Colonic mucosa (tissue), 4 donors: ENCODE measurements around the gene HIVEP3. TPM values are rescaled to one million over a fixed set of nuclear protein-coding genes. Genes with fewer than 3 reads are reported as not detected.

ENCODE experiments used
- DNase-seq: peaks from one replicate; pipeline ENCODE4 v3.0.0-alpha.2; 2020
- H3K27ac ChIP-seq: fragments of 200-600 bp; one replicate; pipeline ENCODE4 v1.8.0; 2021
- H3K27me3 ChIP-seq: fragments of 200-600 bp; one replicate; pipeline ENCODE4 v1.8.0; 2021
- H3K36me3 ChIP-seq: fragments of 200-600 bp; one replicate; pipeline ENCODE4 v1.8.0; 2021
- H3K4me1 ChIP-seq: fragments of 200-600 bp; one replicate; pipeline ENCODE4 v1.8.0; 2021; ENCODE audit warnings: mild to moderate bottlenecking
- H3K4me3 ChIP-seq: fragments of 200-600 bp; one replicate; pipeline ENCODE4 v1.8.0; 2021
- H3K9ac ChIP-seq, 2 donors: one replicate each; pipeline ENCODE4 v1.7.0; 2013; ENCODE audit warnings: control low read depth in 2 of 2, low read depth in 2 of 2, low read length in 2 of 2
- H3K9me3 ChIP-seq: fragments of 200-600 bp; one replicate; pipeline ENCODE4 v1.8.0; 2021
- intact Hi-C: fragments of 100-400 bp; cut with DNase I; formaldehyde crosslinking; loops from one replicate; pipeline ENCODE4 v1.14.1; 2022
- total RNA-seq, 2 donors: library from RNA; stranded (reverse); fragmentation: NEBNext Ultra II Directional in 1 of 2; extraction: Animal tissue kit (Norgen Biotek cat#: 25700) in 1 of 2; gene quantifications; one replicate each; pipeline ENCODE4 v1.2.1, GENCODE V29; 2021
- TF ChIP-seq, protein P1 (sequence below): fragments of 200-600 bp; IDR thresholded peaks from one replicate; pipeline ENCODE4 v1.8.0; 2022; ENCODE audit warnings: antibody characterized with exemption, mild to moderate bottlenecking
- donor health status: healthy.
- donor health status: DM: no; HTN: no; CAD: no.
- donor health status: DM: no; HTN: no; CAD: no.

Gene HIVEP3
- total RNA-seq, 2 donors from 2014 or later, result 1.9 to 3.3 TPM

DNA sequence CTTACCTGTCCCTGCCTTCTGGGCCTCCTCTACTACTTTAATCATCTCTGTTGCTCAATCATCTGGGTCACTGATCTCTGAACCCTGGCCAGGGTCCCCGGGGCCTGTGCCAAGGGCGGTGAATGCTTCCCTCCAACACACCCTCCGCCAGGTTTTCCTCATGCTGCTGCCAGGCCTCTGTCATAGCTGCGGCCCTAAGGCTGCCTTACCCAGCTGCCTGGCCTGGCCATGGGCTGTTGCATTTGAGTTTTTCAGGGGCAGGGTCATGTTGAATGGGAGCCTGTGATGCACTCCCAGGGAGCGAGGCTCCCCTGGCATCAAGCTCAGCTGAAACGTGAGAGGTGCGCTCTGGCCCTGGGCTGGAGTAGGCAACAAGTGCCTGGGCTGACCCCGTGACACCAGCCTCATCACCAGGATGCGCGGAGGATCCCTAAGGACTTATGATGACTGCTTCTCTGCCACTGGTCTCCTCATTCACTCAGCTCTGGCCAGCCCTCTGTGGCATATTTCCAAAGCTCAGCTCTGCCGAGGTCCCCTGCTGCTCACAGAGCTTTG is 441.8 kb downstream of the HIVEP3 start:
- TF ChIP-seq, protein P1, sequence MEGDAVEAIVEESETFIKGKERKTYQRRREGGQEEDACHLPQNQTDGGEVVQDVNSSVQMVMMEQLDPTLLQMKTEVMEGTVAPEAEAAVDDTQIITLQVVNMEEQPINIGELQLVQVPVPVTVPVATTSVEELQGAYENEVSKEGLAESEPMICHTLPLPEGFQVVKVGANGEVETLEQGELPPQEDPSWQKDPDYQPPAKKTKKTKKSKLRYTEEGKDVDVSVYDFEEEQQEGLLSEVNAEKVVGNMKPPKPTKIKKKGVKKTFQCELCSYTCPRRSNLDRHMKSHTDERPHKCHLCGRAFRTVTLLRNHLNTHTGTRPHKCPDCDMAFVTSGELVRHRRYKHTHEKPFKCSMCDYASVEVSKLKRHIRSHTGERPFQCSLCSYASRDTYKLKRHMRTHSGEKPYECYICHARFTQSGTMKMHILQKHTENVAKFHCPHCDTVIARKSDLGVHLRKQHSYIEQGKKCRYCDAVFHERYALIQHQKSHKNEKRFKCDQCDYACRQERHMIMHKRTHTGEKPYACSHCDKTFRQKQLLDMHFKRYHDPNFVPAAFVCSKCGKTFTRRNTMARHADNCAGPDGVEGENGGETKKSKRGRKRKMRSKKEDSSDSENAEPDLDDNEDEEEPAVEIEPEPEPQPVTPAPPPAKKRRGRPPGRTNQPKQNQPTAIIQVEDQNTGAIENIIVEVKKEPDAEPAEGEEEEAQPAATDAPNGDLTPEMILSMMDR, result no peak
- no peak overlapping the region for H3K27ac ChIP-seq

DNA sequence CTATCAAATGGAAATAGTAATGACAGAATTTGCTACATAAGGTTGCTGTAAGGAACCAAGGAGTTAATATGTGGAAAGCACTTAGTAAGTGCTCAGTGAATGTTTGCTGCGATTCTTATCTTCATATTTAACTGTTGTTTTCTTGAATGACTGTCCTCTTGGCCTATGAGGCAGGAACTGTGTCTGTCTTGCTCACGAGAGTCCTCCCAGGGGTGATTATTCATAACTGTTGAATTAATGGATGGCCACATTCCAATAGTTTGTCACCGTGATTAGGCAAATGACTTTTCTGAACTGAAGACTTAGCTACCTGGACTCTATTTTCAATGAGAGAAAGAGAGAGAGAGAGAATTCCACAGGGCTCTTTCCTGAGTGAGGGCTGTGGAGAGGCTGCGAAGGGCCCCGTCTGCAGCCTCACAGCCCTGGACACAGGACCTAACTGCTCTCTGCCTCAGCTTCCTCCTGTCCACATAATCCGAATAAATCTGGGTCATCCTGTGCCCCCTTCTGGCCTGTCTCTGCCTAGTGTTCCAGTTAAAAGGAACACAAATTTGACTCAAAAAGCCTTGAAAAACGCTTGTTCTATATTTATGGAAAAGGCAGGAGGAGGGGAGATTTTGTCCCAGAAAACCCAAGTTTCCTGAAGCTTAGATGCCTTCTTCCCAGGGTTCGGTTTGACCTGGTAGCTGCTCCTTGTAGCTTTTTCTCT is 442.7 kb downstream of the HIVEP3 start:
- DNase-seq, result no peak
- H3K4me1 ChIP-seq, result peaks cover 4% of the 10 kb centered on the region
- H3K9ac ChIP-seq, result no peak overlapping the region
- intact Hi-C loops, result no loop called here
- H3K4me3 ChIP-seq, result no peak overlapping the region
- H3K9me3 ChIP-seq, result no peaks in the 10 kb centered on the region
- TF ChIP-seq, protein P1, result no peak
- no peak overlapping the region for H3K27ac ChIP-seq
- no peaks in the 10 kb centered on the region for H3K36me3 ChIP-seq
- no peaks in the 10 kb centered on the region for H3K27me3 ChIP-seq

More for the DNA sequence above, 441.8 kb downstream of the HIVEP3 start:
- peak; percentile 91 for DNase-seq
- Histone ChIP-seq H3K4me3 (no peak overlapping the region), H3K27me3 (no peaks in the 10 kb centered on the region), H3K4me1 (peaks cover 4% of the 10 kb centered on the region), H3K36me3 (no peaks in the 10 kb centered on the region), H3K9me3 (no peaks in the 10 kb centered on the region), H3K9ac (peak overlapping the region in 1 of 2 donors; percentile 72)
- intact Hi-C loops, result no loop called here

DNA sequence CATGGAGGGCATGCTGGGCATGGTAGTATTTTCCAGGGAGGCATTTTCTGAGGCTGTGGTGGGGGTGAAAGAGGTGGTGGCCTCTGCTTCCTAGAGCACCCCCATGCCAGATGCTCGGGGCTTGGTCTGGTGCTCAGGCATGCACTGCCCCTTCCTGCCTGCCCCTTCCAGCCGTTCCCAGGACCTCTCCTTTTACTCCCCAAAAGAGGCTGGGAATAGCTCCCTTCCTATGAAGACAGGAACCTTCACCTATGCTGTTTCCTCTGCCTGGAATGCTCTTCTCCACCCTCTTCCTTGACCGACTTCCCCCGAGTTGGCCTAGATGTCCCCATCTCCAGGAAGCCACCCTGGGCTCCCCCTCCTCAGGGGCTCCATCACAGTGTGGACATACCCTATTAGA is 443.4 kb downstream of the HIVEP3 start:
- TF ChIP-seq, protein P1, result no peak
- Histone ChIP-seq H3K4me3 (no peak overlapping the region), H3K9ac (no peak overlapping the region), H3K27me3 (no peaks in the 10 kb centered on the region), H3K9me3 (no peaks in the 10 kb centered on the region), H3K4me1 (peaks cover 4% of the 10 kb centered on the region), H3K36me3 (no peaks in the 10 kb centered on the region), H3K27ac (no peak overlapping the region)
- intact Hi-C loops, result no loop called here
- no peak for DNase-seq

DNA sequence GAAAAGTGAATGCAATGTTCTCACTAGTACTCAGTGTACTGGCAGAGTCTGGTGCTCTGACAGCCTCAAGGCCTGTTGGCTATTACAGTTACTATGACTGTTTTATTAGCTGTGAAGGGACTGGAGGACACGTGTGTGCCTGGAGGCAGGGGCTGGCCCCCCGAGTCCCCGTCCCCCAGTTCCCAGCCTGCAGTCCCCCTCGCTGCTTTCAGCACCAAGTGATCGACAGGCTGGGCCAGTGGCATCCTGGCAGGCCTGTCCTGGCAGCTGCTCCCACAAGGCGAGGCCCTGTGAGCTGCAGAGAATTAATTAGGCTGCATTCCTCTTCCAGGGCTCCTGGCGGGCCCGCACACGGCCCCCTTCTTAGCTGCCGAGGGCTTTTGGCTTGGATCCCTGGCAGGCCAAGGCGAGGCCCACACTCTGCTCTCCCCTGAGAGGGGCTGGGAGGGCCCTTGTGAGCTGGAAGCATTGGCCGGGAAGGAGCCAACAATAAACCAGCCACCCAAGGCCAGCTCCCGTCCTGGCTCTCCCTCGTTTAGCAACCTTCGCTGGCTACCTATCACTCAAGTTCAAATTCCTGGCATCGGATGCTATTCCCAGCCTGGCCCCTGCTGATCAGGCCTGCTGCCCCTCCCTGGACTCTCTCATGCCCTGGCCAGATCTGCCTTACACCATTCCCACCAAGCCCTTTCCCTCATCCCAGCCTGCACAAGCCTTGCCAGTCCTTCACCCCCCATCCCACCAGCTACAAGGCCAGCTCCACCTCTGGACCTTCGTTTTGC is 444.0 kb downstream of the HIVEP3 start:
- DNase-seq, result no peak
- H3K27ac ChIP-seq, result no peak overlapping the region
- no peaks in the 10 kb centered on the region for H3K27me3 ChIP-seq
- H3K9me3 ChIP-seq, result no peaks in the 10 kb centered on the region
- TF ChIP-seq, protein P1, result no peak
- no peaks in the 10 kb centered on the region for H3K36me3 ChIP-seq
- H3K9ac ChIP-seq, result no peak overlapping the region
- intact Hi-C loops, result no loop called here
- H3K4me3 ChIP-seq, result no peak overlapping the region
- peaks cover 4% of the 10 kb centered on the region for H3K4me1 ChIP-seq

DNA sequence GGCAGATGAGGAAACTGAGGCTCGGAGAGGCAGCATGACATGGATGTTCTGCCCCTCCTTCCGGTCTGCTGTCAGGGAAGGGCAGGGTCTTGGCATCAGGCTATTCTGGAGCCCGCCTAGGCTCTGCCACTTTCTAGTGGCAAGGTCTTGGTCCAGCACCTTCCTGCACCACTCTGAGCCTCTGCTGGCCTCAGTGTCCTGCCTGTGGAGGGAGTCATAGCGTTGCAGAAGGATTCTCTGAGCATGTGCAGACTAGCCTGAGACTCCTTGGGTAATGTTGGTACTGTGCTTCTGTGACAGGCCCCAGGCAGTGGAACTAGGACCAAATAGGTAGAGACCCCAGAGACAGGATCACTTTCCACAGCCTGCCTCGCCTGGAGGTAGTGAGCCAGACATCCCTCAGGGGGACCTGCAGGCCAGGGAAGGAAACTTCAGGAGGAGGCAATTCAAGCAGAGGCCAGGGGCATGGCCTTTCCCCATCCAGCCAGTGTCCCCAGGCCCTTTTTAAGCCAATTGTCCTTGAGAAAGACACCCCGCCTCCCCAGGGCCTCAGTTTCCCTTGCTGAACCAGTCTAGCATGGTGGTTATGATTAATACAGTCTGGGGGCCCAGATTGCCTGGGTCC is 444.9 kb downstream of the HIVEP3 start:
- intact Hi-C loops, result no loop called here
- DNase-seq, result no peak
- H3K9ac ChIP-seq, result no peak overlapping the region

More for the DNA sequence above, 444.9 kb downstream of the HIVEP3 start:
- H3K4me1 ChIP-seq, result peaks cover 4% of the 10 kb centered on the region
- H3K4me3 ChIP-seq, result no peak overlapping the region
- no peaks in the 10 kb centered on the region for H3K9me3 ChIP-seq
- H3K27ac ChIP-seq, result no peak overlapping the region
- no peaks in the 10 kb centered on the region for H3K27me3 ChIP-seq
- no peaks in the 10 kb centered on the region for H3K36me3 ChIP-seq
- TF ChIP-seq, protein P1, result no peak
